Breast epithelium (tissue), 3 donors: ENCODE data around the gene C3.

ENCODE experiments used
- CTCF ChIP-seq, 3 donors: fragments of 450-650 bp; IDR thresholded peaks; one replicate each; pipeline ENCODE4 v1.5.1; 2016 to 2017; ENCODE audit warnings: antibody characterized with exemption in 3 of 3, mild to moderate bottlenecking in 3 of 3, moderate library complexity in 3 of 3
- POLR2AphosphoS5 ChIP-seq, 3 donors: sonication (generic); formaldehyde crosslinking; IDR thresholded peaks; one replicate each; pipeline ENCODE4 v1.6.1; 2017; ENCODE audit warnings: antibody characterized with exemption in 3 of 3

DNA sequence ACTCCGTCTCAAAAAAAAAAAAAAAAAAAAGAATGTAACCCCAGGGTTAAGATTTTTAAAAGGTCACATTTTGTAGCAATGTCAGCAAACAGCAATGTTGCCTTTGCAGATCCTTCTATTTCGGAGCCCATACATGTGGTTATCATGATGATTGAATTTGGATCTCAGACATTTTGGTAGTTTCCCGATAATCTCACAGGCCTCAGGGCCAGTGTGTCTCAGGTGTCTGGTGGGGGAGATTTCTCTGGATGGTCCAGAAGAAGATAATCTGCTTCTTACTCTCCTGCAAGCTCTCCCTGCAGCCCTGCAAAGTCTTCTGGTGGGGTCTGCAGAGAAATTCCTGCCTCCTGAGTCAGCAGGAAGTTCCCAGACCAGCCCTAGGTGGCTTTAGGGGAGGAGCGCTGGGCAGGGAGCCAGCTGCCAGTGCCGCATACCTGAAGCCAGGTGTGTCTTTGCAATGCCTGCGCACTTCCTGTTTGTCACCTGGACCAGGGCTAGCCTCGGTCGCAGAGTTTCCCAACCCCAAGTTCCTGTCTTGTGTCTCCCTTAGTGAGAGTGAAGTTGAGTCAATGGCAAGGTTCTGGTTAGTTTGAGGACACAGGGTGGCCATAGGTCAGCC lies 45.4 kb upstream of the C3 start:
- TF ChIP-seq CTCF (IDR thresholded peaks at IDR 0.05) = no peak
- TF ChIP-seq POLR2AphosphoS5 (IDR thresholded peaks at IDR 0.05) = peak; percentile 18 to 92 (median 71)
